DND-41 (cell line): ENCODE measurements around the gene CARHSP1.
A peak's percentile ranks its signal among the peaks of the same experiment; 100 is the strongest.

Source experiments
- ATAC-seq: fragments of 200-7000 bp; cut with Tn5 transposase; 3 replicates; pipeline ENCODE4 v1.9.1; 2021; ENCODE audit warnings: low read depth; ENCODE audit not compliant: insufficient read depth
- DNase-seq: peaks from one replicate; pipeline ENCODE4 v3.0.0-alpha.2; 2020
- H2AFZ ChIP-seq: 2 replicates; pipeline ENCODE4 v1.6.0; 2012; ENCODE audit warnings: low read depth, low read length
- H3K27ac ChIP-seq: 2 replicates; pipeline ENCODE4 v1.5.1; 2012; ENCODE audit warnings: low read length, inconsistent platforms
- H3K27me3 ChIP-seq: fragments of 200-600 bp; sonication (generic); 2 replicates; pipeline ENCODE4 v1.6.0; 2012; ENCODE audit warnings: low read length, mild to moderate bottlenecking, inconsistent platforms; ENCODE audit not compliant: insufficient read depth, poor library complexity
- H3K36me3 ChIP-seq: 2 replicates; pipeline ENCODE4 v1.5.1; 2012; ENCODE audit warnings: low read length, inconsistent platforms; ENCODE audit not compliant: insufficient read depth
- H3K4me1 ChIP-seq: 2 replicates; pipeline ENCODE4 v1.5.1; 2012; ENCODE audit warnings: mild to moderate bottlenecking, low read length; ENCODE audit not compliant: insufficient read depth
- H3K4me2 ChIP-seq: 2 replicates; pipeline ENCODE4 v1.6.0; 2012; ENCODE audit warnings: mild to moderate bottlenecking, moderate library complexity, low read length, inconsistent platforms; ENCODE audit not compliant: insufficient read depth
- H3K4me3 ChIP-seq, 2 experiments: fragments of 200-600 bp in 1 of 2; shearing (Covaris generic) in 1 of 2; 2 replicates each; pipeline ENCODE4 v1.5.1; 2012 to 2016; ENCODE audit warnings: inconsistent platforms in 2 of 2, low read length in 2 of 2, mild to moderate bottlenecking in 2 of 2, low read depth in 1 of 2, moderate library complexity in 1 of 2
- H3K79me2 ChIP-seq: 2 replicates; pipeline ENCODE4 v1.6.0; 2012; ENCODE audit warnings: low read length, inconsistent platforms; ENCODE audit not compliant: insufficient read depth
- H3K9ac ChIP-seq: 2 replicates; pipeline ENCODE4 v1.6.0; 2012; ENCODE audit warnings: low read depth, mild to moderate bottlenecking, inconsistent platforms, low read length, moderate library complexity
- H3K9me3 ChIP-seq: 2 replicates; pipeline ENCODE4 v1.5.1; 2012; ENCODE audit warnings: low read length, moderate library complexity, mild to moderate bottlenecking, inconsistent platforms; ENCODE audit not compliant: insufficient read depth, severe bottlenecking
- H4K20me1 ChIP-seq: 2 replicates; pipeline ENCODE4 v1.6.0; 2012; ENCODE audit warnings: low read length; ENCODE audit not compliant: insufficient read depth
- CTCF ChIP-seq: IDR thresholded peaks from 2 replicates; pipeline ENCODE4 v1.5.1; 2012; ENCODE audit warnings: borderline replicate concordance, low read length, moderate library complexity, mild to moderate bottlenecking; ENCODE audit not compliant: poor library complexity, severe bottlenecking; ENCODE audit errors: extremely low read depth
- EZH2 ChIP-seq: IDR thresholded peaks from 3 replicates; pipeline ENCODE4 v1.6.1; 2012; ENCODE audit warnings: borderline replicate concordance, low read depth, mild to moderate bottlenecking, moderate library complexity, low read length, inconsistent platforms; ENCODE audit not compliant: severe bottlenecking

The CARHSP1 gene

GRCh38 chr16:8853150-8853549, 15.7 kb downstream of the CARHSP1 start:
- H2AFZ ChIP-seq = no peak overlapping the region
- H3K79me2 ChIP-seq = peaks cover 87% of the 10 kb centered on the region
- no peak overlapping the region for H3K9ac ChIP-seq
- DNase-seq (no peak), ATAC-seq (no peak)
- H3K4me2 ChIP-seq = no peak overlapping the region
- no peak overlapping the region for H3K4me3 ChIP-seq
- TF ChIP-seq CTCF (no peak), EZH2 (no peak)
- H3K27me3 ChIP-seq = no peaks in the 10 kb centered on the region
- peaks cover 6% of the 10 kb centered on the region; the same call in 1 of the 2 replicates for H3K4me1 ChIP-seq
- H3K27ac ChIP-seq = no peak overlapping the region
- peaks cover 79% of the 10 kb centered on the region for H4K20me1 ChIP-seq
- peaks cover 93% of the 10 kb centered on the region for H3K36me3 ChIP-seq
- H3K9me3 ChIP-seq = no peaks in the 10 kb centered on the region

GRCh38 chr16:8852534-8852933, 16.3 kb downstream of the CARHSP1 start:
- Histone ChIP-seq H3K9ac (no peak overlapping the region), H3K27me3 (no peaks in the 10 kb centered on the region), H2AFZ (no peak overlapping the region), H3K4me1 (peaks cover 6% of the 10 kb centered on the region; the same call in 1 of the 2 replicates), H3K9me3 (no peaks in the 10 kb centered on the region), H3K79me2 (peaks cover 87% of the 10 kb centered on the region), H3K4me3 (no peak overlapping the region), H3K36me3 (peaks cover 95% of the 10 kb centered on the region), H3K4me2 (no peak overlapping the region), H4K20me1 (peaks cover 81% of the 10 kb centered on the region), H3K27ac (peak overlapping the region; percentile 28; the same call in 1 of the 2 replicates)
- TF ChIP-seq EZH2 (no peak), CTCF (no peak)
- no peak for ATAC-seq
- no peak for DNase-seq

GRCh38 chr16:8851761-8852403, 16.9 kb downstream of the CARHSP1 start:
- no peak overlapping the region for H3K9ac ChIP-seq
- DNase-seq = peak; percentile 42
- no peak overlapping the region for H3K4me2 ChIP-seq
- H4K20me1 ChIP-seq = peaks cover 86% of the 10 kb centered on the region
- peaks cover 88% of the 10 kb centered on the region for H3K79me2 ChIP-seq
- H3K4me3 ChIP-seq = no peak overlapping the region
- H3K27ac ChIP-seq = peak overlapping the region; percentile 28
- H3K36me3 ChIP-seq = peaks cover 99% of the 10 kb centered on the region
- TF ChIP-seq CTCF (no peak), EZH2 (no peak)
- peak; percentile 3; the same call in 1 of the 3 replicates for ATAC-seq
- H2AFZ ChIP-seq = no peak overlapping the region
- no peaks in the 10 kb centered on the region for H3K27me3 ChIP-seq
- H3K4me1 ChIP-seq = peaks cover 6% of the 10 kb centered on the region; the same call in 1 of the 2 replicates
- H3K9me3 ChIP-seq = no peaks in the 10 kb centered on the region
